Activated CD4-positive, alpha-beta T cell treated with anti-CD3 and anti-CD28 coated beads, Interleukin-2, amount 50 U/mL, for 24 hours (primary cell): ENCODE data around the gene RAP2B.
"Not testable (repeated sequence)": the region's sequence is repeated elsewhere in the genome, so short reads cannot be mapped to it uniquely, and the experiment has no call there.

Experiments
- DNase-seq, 2 donors: peaks; one replicate each; pipeline ENCODE4 v3.0.0-alpha.2; 2020; ENCODE audit warnings: low read depth in 1 of 2, low spot score in 1 of 2

RAP2B gene

GRCh38 chr3:153193786-153194476 lies 31.9 kb downstream of the RAP2B start:
- DNase-seq: not testable (repeated sequence)

GRCh38 chr3:153195349-153195879 lies 33.4 kb downstream of the RAP2B start:
- no peak for DNase-seq

- no peak for DNase-seq
These were observed 47.6 kb downstream of the RAP2B start for GRCh38 chr3:153209596-153209995.

GRCh38 chr3:153210146-153210545 lies 48.1 kb downstream of the RAP2B start:
- DNase-seq: no peak

GRCh38 chr3:153210660-153211059 lies 48.6 kb downstream of the RAP2B start:
- DNase-seq: no peak

GRCh38 chr3:153215497-153215896 lies 53.5 kb downstream of the RAP2B start:
- no peak for DNase-seq

- DNase-seq: no peak
These were observed 53.9 kb downstream of the RAP2B start for GRCh38 chr3:153215966-153216365.

GRCh38 chr3:153216928-153217327 lies 54.9 kb downstream of the RAP2B start:
- no peak for DNase-seq

- no peak for DNase-seq
These were observed 57.1 kb downstream of the RAP2B start for GRCh38 chr3:153219146-153219545.
